GM23248 (cell line): Measurements from ENCODE around the gene VWA2.

Experiments
- EZH2 ChIP-seq: fragments of 200-600 bp; sonication (generic); IDR thresholded peaks from 2 replicates; pipeline ENCODE4 v1.6.1; 2018; ENCODE audit warnings: antibody characterized with exemption, mild to moderate bottlenecking; ENCODE audit not compliant: insufficient read depth, poor library complexity, severe bottlenecking
- EZH2phosphoT487 ChIP-seq: fragments of 200-600 bp; sonication (generic); IDR thresholded peaks from 2 replicates; pipeline ENCODE4 v1.6.1; 2018; ENCODE audit warnings: antibody characterized with exemption, moderate library complexity, mild to moderate bottlenecking, low read depth; ENCODE audit not compliant: insufficient read depth

DNA sequence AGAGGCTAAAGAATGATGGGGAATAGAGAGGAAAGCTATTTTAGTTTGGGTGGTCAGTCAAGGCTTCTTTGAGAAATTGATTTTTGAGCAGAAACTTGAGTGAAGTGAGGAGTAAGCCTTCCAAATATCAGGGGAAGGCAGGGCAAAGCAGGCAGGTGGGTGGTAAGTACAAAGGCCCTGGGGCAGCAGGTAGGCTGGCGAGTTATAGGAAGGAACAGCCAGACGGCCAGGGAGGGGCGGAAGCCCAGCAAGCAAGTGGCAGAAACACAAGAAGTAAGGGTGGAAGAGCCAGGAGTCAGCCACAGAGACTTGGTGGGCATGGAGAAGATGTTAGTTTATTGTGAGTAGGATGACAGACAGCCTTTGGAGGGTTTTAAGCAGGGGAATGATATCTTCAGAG, 34.9 kb downstream of the VWA2 start:
- TF ChIP-seq EZH2 (no peak), EZH2phosphoT487 (no peak)
